IPS-18c (cell line): ENCODE data around the gene NHSL2.
"Not testable (repeated sequence)": the region's sequence is repeated elsewhere in the genome, so short reads cannot be mapped to it uniquely, and the experiment has no call there.

ENCODE experiments used
- H3K4me3 ChIP-seq: 2 replicates; pipeline ENCODE4 v1.7.0; 2013; ENCODE audit warnings: low read depth, mild to moderate bottlenecking, low read length, moderate library complexity; ENCODE audit not compliant: insufficient read depth
- H3K9me3 ChIP-seq: one replicate; pipeline ENCODE4 v1.6.1; 2013; ENCODE audit warnings: mild to moderate bottlenecking, low read length, moderate library complexity; ENCODE audit not compliant: control insufficient read depth, insufficient read depth

Gene NHSL2

GRCh38 chrX:71910643-71910985 is at the start of gene NHSL2:
Gene NHSL2, plus strand, starts transcription at chrX:71910845.
- peak within 1 kb of the TSS; percentile 71 for H3K4me3 ChIP-seq
- peaks cover 8% of the 10 kb centered on the region for H3K9me3 ChIP-seq

DNA sequence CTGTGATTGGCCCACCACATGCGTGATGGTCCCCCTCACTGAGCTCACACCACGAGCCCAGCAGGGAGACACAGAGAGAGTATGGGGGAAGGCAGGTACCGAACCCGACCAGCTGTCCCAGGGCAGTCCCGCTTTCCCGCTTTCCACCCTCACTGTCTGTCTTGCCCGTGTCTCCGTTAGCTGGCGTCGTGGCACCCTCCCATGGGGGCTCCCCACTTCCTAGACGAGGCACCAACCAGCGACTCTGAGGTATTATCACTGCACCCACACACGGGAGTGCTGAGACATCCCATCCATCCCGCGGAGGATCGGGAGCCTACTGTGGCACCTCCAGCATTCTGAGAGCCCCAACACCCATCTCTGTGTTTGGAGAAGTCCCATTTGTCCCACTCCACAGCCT is 43.0 kb upstream of the NHSL2 start:
- Histone ChIP-seq H3K9me3 (peaks cover 14% of the 10 kb centered on the region), H3K4me3 (no peak overlapping the region)

DNA sequence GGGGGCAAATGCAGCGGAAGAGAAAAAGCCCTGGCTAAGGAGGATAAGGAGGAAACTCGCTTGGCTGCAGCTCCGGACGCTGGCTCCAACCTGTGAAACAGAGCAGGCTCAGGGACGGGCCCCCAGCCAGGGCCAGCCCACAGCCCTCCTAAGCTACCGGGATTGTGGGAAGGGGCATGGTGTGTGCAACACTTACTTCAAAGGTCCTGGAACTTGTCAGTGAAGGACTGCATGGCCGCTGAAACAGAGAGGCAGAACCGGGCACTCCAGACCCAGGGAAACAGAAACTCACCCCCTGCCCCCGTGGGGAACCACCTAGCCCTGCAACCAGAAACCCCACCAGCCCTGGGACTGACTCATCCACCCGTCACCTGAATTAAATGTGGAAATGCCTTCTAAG is 41.1 kb upstream of the NHSL2 start:
- not testable (repeated sequence) for H3K4me3 ChIP-seq
- peaks cover 19% of the 10 kb centered on the region for H3K9me3 ChIP-seq

- peaks cover 23% of the 10 kb centered on the region for H3K9me3 ChIP-seq
- H3K4me3 ChIP-seq = no peak overlapping the region
These were observed 40.2 kb upstream of the NHSL2 start for GRCh38 chrX:71870208-71871098.

GRCh38 chrX:71871367-71871766 is 39.3 kb upstream of the NHSL2 start:
- Histone ChIP-seq H3K4me3 (no peak overlapping the region), H3K9me3 (peaks cover 23% of the 10 kb centered on the region)

GRCh38 chrX:71872542-71873458 is 37.8 kb upstream of the NHSL2 start:
- no peak overlapping the region for H3K4me3 ChIP-seq
- H3K9me3 ChIP-seq = peaks cover 15% of the 10 kb centered on the region

GRCh38 chrX:71873459-71873833 is 37.2 kb upstream of the NHSL2 start:
- Histone ChIP-seq H3K4me3 (no peak overlapping the region), H3K9me3 (peaks cover 15% of the 10 kb centered on the region)

DNA sequence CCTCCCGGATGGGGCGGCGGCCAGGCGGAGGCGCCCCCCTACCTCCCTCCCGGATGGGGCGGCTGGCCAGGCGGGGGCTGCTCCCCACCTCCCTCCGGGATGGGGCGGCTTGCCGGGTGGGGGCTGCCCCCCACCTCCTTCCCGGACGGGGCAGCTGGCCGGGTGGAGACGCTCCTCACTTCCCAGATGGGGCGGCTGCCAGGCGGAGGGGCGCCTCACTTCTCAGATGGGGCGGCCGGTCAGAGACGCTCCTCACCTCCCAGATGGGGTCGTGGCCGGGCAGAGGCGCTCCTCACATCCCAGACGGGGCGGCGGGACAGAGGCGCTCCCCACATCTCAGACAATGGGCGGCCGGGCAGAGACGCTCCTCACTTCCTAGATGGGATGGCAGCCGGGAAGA is 33.8 kb upstream of the NHSL2 start:
- H3K9me3 ChIP-seq, H3K4me3 ChIP-seq: not testable (repeated sequence)

GRCh38 chrX:71885099-71885498 is 25.5 kb upstream of the NHSL2 start:
- H3K4me3 ChIP-seq = no peak overlapping the region
- H3K9me3 ChIP-seq = peaks cover 3% of the 10 kb centered on the region

DNA sequence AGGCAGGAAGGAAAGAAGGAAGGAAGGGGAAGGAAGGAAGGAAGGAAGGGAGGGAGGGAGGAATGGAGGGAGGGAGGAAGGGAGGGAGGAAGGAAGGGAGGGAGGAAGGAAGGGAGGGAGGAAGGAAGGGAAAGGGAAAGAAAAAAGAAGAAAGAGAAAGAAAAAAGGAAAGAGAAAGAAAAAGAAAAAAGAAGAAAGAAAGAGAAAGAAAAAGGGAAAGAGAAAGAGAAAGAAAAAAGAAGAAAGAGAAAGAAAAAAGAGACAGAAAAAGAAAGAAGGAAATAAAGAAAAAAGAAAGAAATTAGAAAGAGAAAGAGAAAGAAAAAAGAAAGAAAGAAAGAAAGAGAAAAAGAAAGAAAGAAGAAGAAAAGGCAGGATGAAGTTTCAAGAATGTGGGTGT is 15.0 kb upstream of the NHSL2 start:
- H3K9me3 ChIP-seq = peaks cover 2% of the 10 kb centered on the region
- no peak overlapping the region for H3K4me3 ChIP-seq

GRCh38 chrX:71906144-71906543 is 4.5 kb upstream of the NHSL2 start:
- H3K9me3 ChIP-seq = peaks cover 6% of the 10 kb centered on the region
- no peak overlapping the region for H3K4me3 ChIP-seq

DNA sequence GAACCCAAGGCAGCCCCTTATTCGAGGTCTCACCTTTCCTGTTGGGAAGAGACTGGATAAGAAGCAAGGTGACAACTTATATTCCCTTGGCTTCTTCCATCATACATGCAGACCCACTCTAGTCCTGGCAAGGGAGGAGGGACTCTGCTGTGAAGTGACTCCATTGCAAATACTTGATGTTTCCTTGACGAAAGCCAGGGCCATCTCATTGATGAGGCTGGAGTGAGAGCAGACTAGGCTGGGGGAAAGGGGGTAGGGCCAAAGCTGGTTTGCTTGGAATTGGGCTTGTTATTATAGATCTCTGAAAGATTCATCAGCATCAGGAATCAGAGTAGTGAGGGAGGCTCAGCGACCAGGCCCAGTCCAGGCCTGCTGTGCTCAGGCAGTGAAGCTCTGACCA is 2.3 kb upstream of the NHSL2 start:
- H3K4me3 ChIP-seq = no peak overlapping the region
- peaks cover 8% of the 10 kb centered on the region for H3K9me3 ChIP-seq

DNA sequence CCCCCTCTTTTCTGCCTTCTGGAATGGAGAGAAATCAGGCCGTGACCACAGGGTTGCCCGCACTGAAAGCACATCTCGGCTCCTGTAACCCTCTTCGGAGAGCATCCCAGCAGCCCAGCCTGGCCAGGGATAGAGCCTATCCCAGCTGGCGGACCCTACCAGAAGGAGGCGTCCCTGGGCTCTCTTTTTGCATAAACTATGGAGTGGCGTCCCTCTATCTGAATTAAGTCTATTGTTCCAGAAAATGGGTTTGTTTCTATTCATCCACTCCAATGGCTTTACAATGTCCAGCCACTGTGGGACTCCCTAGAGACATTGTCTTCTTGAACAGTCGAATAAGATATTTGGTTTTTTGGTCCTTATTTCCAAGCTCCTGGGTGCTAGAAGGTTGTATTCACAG is 689 bp upstream of the NHSL2 start:
- H3K4me3 ChIP-seq = peak overlapping the region; percentile 71; the same call in 1 of the 2 replicates
- peaks cover 8% of the 10 kb centered on the region for H3K9me3 ChIP-seq

DNA sequence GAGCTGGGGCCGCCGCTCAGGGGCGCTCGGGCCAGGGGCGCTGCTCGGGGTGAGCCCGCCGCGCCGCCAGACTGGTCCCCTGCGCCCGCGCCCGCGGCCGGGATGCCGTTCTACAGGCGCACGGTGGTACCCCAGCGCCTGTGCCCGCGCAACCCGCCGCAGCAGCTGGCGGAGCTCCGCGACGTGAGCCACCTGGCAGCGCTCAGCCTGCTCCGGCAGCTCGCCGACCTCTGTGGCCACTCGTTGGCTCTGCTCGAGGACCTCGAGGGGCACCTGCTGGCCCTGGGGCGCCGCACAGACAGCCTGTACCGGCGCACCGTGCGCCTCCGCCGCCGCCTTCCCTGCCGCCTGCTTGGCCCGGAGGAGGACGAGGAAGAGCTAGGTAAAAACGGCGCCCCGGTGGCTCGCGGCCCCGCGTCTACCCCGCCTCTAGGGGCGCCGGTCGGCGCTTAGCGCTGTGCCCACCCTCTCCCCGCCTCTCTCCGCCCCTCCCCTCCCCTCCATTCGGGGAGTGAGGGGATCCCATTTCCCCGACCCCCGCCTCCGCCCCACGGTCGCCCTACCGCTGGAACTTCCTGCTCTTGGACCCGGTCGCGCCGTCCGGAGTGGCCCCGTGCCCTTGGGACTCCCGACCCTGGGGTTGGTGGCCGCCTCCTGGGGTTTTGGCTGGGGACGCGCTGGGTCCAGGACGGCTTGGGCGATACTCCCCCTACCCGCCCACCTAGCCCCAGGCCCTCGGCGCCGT is 513 bp downstream of the NHSL2 start:
- H3K9me3 ChIP-seq = peaks cover 8% of the 10 kb centered on the region
- H3K4me3 ChIP-seq = peak overlapping the region; percentile 71

- H3K4me3 ChIP-seq = peak overlapping the region; percentile 71
- peaks cover 8% of the 10 kb centered on the region for H3K9me3 ChIP-seq
These were observed 1.0 kb downstream of the NHSL2 start for GRCh38 chrX:71911731-71912050.

- Histone ChIP-seq H3K4me3 (peak overlapping the region; percentile 71), H3K9me3 (peaks cover 8% of the 10 kb centered on the region)
These were observed 1.5 kb downstream of the NHSL2 start for GRCh38 chrX:71912156-71912555.

DNA sequence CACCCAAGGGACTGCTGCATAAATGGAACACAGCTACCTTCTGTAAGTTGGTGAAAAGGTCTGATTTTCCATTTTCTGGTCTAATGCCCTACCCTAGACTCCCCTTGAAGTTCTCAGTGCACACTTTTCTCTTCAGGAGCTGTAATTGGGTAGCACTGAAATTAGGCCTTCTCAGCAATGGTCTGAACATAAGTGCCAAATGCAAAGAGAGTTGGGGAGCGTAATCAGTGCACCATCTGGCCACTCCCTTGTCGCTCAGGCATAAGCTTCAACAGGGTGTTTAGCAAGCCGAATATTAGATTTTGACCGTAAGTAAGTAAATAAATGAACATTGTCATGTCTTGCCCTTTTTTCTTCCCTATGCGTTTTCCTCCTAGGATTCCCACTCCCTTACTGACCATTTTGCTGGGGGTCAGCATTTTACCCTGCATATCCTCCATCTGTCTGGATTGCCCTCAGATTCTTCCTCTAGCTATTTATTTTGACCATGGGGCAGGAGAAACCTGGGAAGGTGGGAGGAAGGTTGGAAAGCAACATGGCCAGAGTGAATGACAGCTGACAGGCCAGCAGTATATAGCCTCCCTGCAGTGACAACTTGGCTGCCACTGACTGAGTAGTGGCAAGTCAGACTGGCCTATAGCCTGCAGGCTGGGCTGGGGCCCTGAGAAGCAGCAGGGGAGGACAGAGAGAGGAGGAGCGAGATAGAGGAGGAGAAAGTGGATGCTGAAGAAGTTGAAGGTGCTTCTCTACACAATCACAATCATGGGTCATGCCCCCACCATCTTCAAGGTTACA is 2.7 kb downstream of the NHSL2 start:
- Histone ChIP-seq H3K9me3 (peaks cover 8% of the 10 kb centered on the region), H3K4me3 (no peak overlapping the region)
